Hindlimb muscle (tissue), 1 donor: ENCODE measurements around the gene MCTP1. TPM values are rescaled to one million over a fixed set of nuclear protein-coding genes. Genes with fewer than 3 reads are reported as not detected.
A peak's percentile ranks its signal among the peaks of the same experiment; 100 is the strongest.

Experiments
- DNase-seq: peaks from one replicate; pipeline ENCODE4 v3.0.0-alpha.2; 2013
- polyA plus RNA-seq: library from polyadenylated mRNA; unstranded; fragments of 120-200 nt; gene quantifications from one replicate; pipeline ENCODE4 v1.2.1, GENCODE V29; 2013; ENCODE audit not compliant: insufficient read length

MCTP1 gene
- polyA plus RNA-seq, 1 donor, result 7.6 TPM

GRCh38 chr5:94693043-94693822 is 591.7 kb downstream of the MCTP1 start:
- peak; percentile 38 for DNase-seq

- no peak for DNase-seq
Measured at GRCh38 chr5:94692581-94692980, 592.3 kb downstream of the MCTP1 start.

- DNase-seq, result peak; percentile 63
Measured at GRCh38 chr5:94691949-94692348, 592.9 kb downstream of the MCTP1 start.

GRCh38 chr5:94691291-94691690 is 593.6 kb downstream of the MCTP1 start:
- no peak for DNase-seq

- peak; percentile 6 for DNase-seq
Measured at GRCh38 chr5:94690778-94691177, 594.1 kb downstream of the MCTP1 start.

- peak; percentile 48 for DNase-seq
Measured at GRCh38 chr5:94689908-94690307, 595.0 kb downstream of the MCTP1 start.

GRCh38 chr5:94682814-94683520 is 601.9 kb downstream of the MCTP1 start:
- no peak for DNase-seq

- DNase-seq, result no peak
Measured at GRCh38 chr5:94675965-94676618, 608.8 kb downstream of the MCTP1 start.

GRCh38 chr5:94674490-94675382 is 610.2 kb downstream of the MCTP1 start:
- no peak for DNase-seq

GRCh38 chr5:94672746-94673145 is 612.1 kb downstream of the MCTP1 start:
- no peak for DNase-seq

- no peak for DNase-seq
Measured at GRCh38 chr5:94670726-94671125, 614.2 kb downstream of the MCTP1 start.

GRCh38 chr5:94667937-94668336 is 617.0 kb downstream of the MCTP1 start:
- DNase-seq, result no peak

- no peak for DNase-seq
Measured at GRCh38 chr5:94661086-94661485, 623.8 kb downstream of the MCTP1 start.

- DNase-seq, result no peak
Measured at GRCh38 chr5:94660506-94660905, 624.4 kb downstream of the MCTP1 start.

GRCh38 chr5:94658272-94658671 is 626.6 kb downstream of the MCTP1 start:
- DNase-seq, result no peak

Other genes with a start within 250 kb of the MCTP1 start
- 10.9 TPM for gene FAM81B, start 106.3 kb upstream of the MCTP1 start, polyA plus RNA-seq